C4-2B (cell line): ENCODE data around the gene MVK.

Source experiments
- ZFX ChIP-seq: fragments of 450-650 bp; IDR thresholded peaks from 2 replicates; pipeline ENCODE4 v1.6.1; 2017
- TF ChIP-seq, protein P1 (sequence below): fragments of 450-650 bp; conservative IDR thresholded peaks from 2 replicates; pipeline ENCODE4 v1.5.1; 2017; ENCODE audit warnings: mild to moderate bottlenecking

DNA sequence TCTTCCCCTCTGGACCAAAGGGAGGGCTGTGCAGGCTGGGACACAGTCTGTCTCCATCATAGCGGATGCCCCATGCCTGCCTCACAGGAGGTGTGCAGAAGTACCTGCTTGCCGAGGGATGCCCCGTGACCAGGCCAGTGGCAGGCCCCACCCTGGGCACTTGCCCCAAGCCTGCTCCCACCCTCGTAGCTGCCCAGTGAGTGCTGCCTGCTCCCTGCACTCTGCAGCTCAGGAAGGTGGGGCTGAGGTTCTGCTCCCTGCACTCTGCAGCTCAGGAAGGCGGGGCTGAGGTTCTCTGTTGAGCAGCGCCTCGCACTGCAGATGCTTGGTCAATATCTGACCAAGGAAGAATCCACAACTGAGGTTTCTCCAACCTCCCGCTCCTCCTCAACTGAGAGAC, 7.2 kb upstream of the MVK start:
- TF ChIP-seq, protein P1, sequence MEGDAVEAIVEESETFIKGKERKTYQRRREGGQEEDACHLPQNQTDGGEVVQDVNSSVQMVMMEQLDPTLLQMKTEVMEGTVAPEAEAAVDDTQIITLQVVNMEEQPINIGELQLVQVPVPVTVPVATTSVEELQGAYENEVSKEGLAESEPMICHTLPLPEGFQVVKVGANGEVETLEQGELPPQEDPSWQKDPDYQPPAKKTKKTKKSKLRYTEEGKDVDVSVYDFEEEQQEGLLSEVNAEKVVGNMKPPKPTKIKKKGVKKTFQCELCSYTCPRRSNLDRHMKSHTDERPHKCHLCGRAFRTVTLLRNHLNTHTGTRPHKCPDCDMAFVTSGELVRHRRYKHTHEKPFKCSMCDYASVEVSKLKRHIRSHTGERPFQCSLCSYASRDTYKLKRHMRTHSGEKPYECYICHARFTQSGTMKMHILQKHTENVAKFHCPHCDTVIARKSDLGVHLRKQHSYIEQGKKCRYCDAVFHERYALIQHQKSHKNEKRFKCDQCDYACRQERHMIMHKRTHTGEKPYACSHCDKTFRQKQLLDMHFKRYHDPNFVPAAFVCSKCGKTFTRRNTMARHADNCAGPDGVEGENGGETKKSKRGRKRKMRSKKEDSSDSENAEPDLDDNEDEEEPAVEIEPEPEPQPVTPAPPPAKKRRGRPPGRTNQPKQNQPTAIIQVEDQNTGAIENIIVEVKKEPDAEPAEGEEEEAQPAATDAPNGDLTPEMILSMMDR: no peak
- no peak for TF ChIP-seq ZFX
